ENCODE results near the gene ADAP1. TPM values are rescaled to one million over a fixed set of nuclear protein-coding genes. Genes with fewer than 3 reads are reported as not detected.

Gene ADAP1
- total and polyA plus RNA-seq, 2 of the 13 experiments (the other 11 are each of a cell fraction or from before 2014, with no cell fraction given) = 10.5 to 24.6 TPM

- TF ChIP-seq ZNF350 (CRISPR knock-in tag; IDR thresholded peaks at IDR 0.05; ENCODE audit: borderline replicate concordance, low read depth) (peak; percentile 70; the same call in 1 of the 2 replicates), POLR2A (IDR thresholded peaks at IDR 0.05; ENCODE audit: insufficient read depth in 1 of 2, low read depth in 2 of 2, low read length in 2 of 2) (peak; percentile 51 to 54; a peak in 2 of 4 replicates), HDAC2 (CRISPR knock-in tag; IDR thresholded peaks at IDR 0.05) (peak; percentile 87), ZFP1 (CRISPR knock-in tag; IDR thresholded peaks at IDR 0.05) (no peak), ZSCAN22 (CRISPR knock-in tag; IDR thresholded peaks at IDR 0.05) (no peak), U2AF1 (optimal IDR thresholded peaks at IDR 0.05; ENCODE audit: low read depth, low read length) (no peak), SPEN (CRISPR knock-in tag; IDR thresholded peaks at IDR 0.05; ENCODE audit: low read depth) (peak; percentile 78), RORA (CRISPR knock-in tag; IDR thresholded peaks at IDR 0.05) (no peak), ATRX (CRISPR knock-in tag; IDR thresholded peaks at IDR 0.05; ENCODE audit: borderline replicate concordance) (no peak), KAT8 (CRISPR knock-in tag; IDR thresholded peaks at IDR 0.05) (peak; percentile 48; the same call in 1 of the 2 replicates), ZNF891 (CRISPR knock-in tag; IDR thresholded peaks at IDR 0.05) (peak; percentile 20; the same call in 1 of the 2 replicates), ZFP82 (CRISPR knock-in tag; IDR thresholded peaks at IDR 0.05; ENCODE audit: borderline replicate concordance) (no peak), TAF1 (CRISPR knock-in tag; IDR thresholded peaks at IDR 0.05) (peak; percentile 33; the same call in 1 of the 2 replicates), BRD4 (CRISPR knock-in tag; IDR thresholded peaks at IDR 0.05) (0 out of 2 replicates have a peak, but pooled peaks have one; percentile 21), TFDP2 (CRISPR knock-in tag; IDR thresholded peaks at IDR 0.05) (no peak), ZMYM4 (CRISPR knock-in tag; IDR thresholded peaks at IDR 0.05) (0 out of 2 replicates have a peak, but pooled peaks have one; percentile 44), HDAC1 (CRISPR knock-in tag; IDR thresholded peaks at IDR 0.05) (peak; percentile 66; the same call in 1 of the 2 replicates), ZNF263 (CRISPR knock-in tag; IDR thresholded peaks at IDR 0.05) (peak; percentile 43; the same call in 1 of the 2 replicates), ZNF777 (CRISPR knock-in tag; IDR thresholded peaks at IDR 0.05) (0 out of 2 replicates have a peak, but pooled peaks have one; percentile 39), ZNF644 (CRISPR knock-in tag; IDR thresholded peaks at IDR 0.05; ENCODE audit: low read depth) (peak; percentile 31; the same call in 1 of the 2 replicates), ARNTL (CRISPR knock-in tag; IDR thresholded peaks at IDR 0.05) (peak; percentile 27; the same call in 1 of the 2 replicates), LCORL (IDR thresholded peaks at IDR 0.05) (no peak), LCORL (CRISPR knock-in tag; IDR thresholded peaks at IDR 0.05) (peak; percentile 75), ZNF784 (CRISPR knock-in tag; IDR thresholded peaks at IDR 0.05; ENCODE audit: borderline replicate concordance) (no peak), RARA (CRISPR knock-in tag; IDR thresholded peaks at IDR 0.05) (peak; percentile 98), ARNT2 (CRISPR knock-in tag; IDR thresholded peaks at IDR 0.05; ENCODE audit: low read depth) (peak; percentile 56; the same call in 1 of the 2 replicates), NCOR1 (IDR thresholded peaks at IDR 0.05; ENCODE audit: borderline replicate concordance, low read length) (peak; percentile 92), KMT2B (CRISPR knock-in tag; IDR thresholded peaks at IDR 0.05) (no peak)
- TF ChIP-seq, protein P1, sequence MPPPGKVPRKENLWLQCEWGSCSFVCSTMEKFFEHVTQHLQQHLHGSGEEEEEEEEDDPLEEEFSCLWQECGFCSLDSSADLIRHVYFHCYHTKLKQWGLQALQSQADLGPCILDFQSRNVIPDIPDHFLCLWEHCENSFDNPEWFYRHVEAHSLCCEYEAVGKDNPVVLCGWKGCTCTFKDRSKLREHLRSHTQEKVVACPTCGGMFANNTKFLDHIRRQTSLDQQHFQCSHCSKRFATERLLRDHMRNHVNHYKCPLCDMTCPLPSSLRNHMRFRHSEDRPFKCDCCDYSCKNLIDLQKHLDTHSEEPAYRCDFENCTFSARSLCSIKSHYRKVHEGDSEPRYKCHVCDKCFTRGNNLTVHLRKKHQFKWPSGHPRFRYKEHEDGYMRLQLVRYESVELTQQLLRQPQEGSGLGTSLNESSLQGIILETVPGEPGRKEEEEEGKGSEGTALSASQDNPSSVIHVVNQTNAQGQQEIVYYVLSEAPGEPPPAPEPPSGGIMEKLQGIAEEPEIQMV (CRISPR knock-in tag; IDR thresholded peaks at IDR 0.05; ENCODE audit: low read depth) = 0 out of 2 replicates have a peak, but pooled peaks have one; percentile 28
Measured at GRCh38 chr7:926061-927030, 28.1 kb downstream of the ADAP1 start (continued).
